MV-4-11 (cell line): ENCODE measurements around the gene DIDO1.
"Not testable (repeated sequence)": the region's sequence is repeated elsewhere in the genome, so short reads cannot be mapped to it uniquely, and the experiment has no call there.

ENCODE experiments used
- DNase-seq: peaks from one replicate; lab custom pipeline; 2025; lab: John Stamatoyannopoulos, UW

DIDO1 gene

GRCh38 chr20:62854121-62854520, 72.2 kb downstream of the DIDO1 start:
- no peak for DNase-seq

DNA sequence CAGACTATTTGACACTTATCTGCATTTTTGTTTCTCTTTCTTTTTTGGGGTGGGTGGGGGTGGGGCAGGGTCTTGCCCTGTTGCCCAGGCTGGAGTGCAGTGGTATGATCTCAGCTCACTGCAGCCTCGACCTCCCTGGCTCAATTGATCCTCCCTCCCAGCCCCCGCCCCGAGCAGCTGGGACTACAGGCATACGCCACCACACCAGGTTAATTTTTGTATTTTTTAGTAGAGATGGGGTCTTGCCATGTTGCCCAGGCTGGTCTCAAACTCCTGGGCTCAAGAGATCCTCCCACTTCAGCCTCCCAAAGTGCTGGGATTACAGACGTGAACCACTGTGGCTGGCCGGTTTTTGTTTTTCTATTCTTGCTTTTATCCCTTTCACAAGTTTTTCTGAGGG, 73.0 kb downstream of the DIDO1 start:
- not testable (repeated sequence) for DNase-seq

GRCh38 chr20:62852841-62853240, 73.5 kb downstream of the DIDO1 start:
- no peak for DNase-seq

DNA sequence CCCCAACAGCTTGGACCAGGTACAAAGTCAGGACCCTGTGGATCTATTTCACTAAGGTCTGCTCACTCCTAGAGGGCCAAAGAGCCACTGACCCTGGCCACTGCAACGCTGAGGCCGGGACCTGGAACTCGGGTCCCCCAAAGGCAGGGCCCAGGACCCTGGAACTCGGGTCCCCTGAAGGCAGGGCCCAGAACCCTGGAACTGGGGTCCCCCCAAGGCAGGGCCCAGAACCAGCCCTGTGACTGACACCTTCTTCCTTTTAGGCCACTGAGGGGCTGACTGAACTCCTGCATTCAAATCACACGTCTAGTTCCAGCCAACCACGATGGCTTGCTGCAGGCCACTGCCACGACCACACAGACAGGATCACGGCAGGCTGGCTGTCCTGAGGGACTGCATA, 74.1 kb downstream of the DIDO1 start:
- no peak for DNase-seq

DNA sequence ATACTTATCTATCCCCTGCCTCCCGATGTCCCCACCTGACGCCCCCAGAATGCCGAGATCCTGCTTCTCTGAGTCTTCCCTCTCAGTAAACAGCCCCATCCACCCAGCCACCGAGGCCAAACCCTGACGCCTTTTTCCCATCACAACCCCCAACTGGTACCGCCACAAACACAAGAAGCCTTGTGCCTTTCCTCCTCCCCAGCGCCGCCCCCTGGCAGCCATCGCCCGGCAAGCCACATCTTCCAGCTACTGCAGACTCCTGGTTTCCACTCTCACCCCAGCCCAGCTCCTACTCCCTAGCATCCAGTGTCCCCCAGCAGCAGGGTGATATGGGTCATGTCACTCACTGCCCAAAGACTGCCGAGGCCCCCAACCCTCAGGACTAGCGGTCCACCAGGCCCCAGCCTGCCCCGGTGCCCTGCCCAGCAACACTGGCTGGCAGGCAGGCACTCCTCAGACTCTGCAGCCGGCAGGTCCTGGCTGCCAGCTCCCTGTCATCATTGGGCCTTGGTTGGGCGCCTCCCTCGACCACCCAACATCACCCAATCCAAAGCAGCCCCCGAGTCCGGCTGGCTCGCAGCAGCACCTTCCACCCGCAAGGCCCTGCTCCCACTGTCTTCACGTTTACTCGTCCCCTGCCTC, 75.9 kb downstream of the DIDO1 start:
- no peak for DNase-seq

GRCh38 chr20:62849431-62849830, 76.9 kb downstream of the DIDO1 start:
- no peak for DNase-seq

DNA sequence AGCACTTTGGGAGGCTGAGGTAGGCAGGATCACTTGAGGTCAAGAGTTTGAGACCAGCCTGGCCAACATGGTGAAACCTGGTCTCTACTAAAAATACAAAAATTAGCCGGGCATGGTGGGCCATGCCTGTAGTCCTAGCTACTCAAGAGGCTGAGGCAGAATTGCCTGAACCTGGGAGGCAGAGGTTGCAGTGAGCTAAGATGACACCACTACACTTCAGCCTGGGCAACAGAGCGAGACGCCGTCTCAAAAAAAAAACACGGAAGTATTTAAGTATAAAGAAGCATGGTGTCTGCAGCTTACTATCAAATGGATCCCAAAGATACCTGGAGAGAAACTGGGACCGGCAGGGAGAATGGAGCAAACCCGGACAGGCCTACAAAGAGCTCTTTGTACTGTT, 77.4 kb downstream of the DIDO1 start:
- not testable (repeated sequence) for DNase-seq

- DNase-seq, result no peak
Measured at GRCh38 chr20:62846166-62846890, 80.0 kb downstream of the DIDO1 start.

DNA sequence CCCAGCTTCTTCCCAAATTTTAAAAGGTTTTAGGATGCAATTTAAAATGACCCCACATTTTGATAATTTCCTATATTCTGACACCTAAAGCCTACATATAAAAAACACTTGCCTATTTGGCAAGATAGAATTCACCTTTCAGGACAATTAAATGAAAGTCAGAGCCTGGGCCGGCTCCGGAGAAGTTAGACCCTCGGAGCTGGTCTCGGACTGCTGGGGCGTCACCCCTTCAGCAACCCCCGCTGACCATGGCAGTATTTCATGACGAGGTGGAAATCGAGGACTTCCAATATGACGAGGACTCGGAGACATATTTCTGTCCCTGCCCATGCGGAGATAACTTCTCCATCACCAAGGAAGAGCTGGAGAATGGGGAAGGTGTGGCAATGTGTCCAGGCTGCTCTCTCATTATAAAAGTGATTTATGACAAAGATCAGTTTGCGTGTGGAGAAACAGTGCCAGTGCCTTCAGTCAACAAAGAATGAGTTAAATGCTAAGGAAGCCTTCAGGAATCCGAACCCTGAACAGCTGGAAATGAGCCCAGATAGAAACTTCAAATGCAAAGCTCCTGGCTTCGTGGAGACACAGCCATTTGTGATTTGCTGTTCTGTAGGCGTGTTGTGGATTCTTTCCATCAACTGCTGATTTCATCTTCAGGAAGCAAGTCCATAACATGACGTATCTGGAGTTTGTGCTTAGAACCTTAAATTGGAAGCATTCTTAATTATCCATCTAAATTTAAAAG, 80.7 kb downstream of the DIDO1 start:
- DNase-seq, result no peak

DNA sequence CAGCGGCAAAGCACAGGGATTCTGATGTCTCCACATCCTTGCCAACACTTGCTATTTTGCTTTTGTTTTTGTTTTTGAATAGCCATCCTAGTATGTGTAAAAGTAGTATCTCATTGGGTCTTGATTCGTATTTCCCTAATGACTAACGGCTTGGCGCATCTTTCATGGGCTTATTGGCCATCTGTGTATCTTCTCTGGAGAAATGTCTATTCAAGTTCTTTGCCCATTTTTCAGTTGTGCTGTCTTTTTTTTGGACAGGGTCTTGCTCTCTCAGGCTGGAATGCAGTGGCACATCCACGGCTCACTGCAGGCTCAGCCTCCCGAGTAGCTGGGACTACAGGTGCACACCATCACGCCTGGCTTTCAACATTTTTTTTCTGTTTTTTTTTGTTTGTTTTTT, 82.1 kb downstream of the DIDO1 start:
- DNase-seq, result no peak

- DNase-seq, result no peak
Measured at GRCh38 chr20:62843656-62844055, 82.6 kb downstream of the DIDO1 start.

GRCh38 chr20:62841705-62842212, 84.5 kb downstream of the DIDO1 start:
- no peak for DNase-seq

DNA sequence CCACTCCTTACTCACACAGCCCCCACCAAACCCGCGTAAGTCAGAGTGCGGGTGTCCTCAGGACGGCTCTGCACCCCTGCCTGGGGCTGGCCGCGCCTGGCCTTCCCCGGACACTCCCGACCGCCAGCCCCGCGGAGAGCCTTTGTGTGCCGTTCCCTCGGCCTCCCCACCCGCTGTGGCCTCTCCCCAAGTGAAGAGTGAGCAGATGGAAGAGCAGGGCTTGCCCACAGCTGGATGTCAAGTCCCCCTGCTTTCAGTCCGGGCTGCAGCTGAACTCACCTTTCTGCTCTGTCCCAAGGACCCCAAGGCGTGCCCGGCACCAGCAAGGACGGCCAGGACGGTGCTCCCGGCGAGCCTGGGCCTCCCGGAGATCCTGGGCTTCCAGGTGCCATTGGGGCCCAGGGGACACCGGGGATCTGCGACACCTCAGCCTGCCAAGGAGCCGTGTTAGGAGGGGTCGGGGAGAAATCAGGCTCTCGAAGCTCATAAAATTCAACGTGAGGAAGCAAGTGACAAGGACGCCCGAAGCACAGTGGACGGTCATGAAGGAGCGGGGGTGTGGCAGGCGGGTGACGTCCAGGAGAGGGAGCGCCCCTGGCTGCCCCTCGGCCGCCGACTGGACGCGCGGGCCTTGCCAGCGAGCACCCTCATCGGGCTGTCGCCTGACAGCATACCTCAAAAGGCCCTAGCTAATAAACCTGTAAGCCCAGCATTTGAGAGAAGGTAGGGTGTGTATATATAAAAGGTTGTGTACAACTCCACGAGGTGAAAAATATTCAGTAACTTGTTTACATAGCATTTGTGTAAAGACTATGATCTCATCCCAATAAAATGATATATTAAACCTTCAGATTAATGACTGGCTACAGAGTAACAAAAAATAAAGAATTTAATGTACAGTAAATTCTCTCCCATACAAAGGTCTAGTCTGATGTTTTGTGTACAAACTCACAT, 85.8 kb downstream of the DIDO1 start:
- no peak for DNase-seq

DNA sequence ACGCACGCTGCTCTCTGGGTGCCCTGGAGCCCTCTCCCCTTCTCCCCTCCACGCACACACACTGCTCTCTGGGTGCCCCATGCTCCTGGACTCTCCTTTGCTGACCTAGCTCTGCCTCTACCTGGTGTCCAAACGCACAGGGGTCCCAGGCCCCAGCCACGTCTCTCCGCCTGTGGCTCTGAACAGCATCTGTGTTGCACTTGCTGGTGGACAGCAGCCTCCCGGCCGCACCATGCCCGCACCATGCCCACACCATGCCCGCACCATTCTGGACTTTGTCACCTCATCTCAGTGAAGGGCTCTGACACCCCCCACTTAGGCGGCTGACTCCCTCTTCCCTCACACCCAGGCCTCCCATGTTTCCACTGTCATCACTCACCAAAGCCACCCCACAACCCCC, 86.5 kb downstream of the DIDO1 start:
- no peak for DNase-seq

DNA sequence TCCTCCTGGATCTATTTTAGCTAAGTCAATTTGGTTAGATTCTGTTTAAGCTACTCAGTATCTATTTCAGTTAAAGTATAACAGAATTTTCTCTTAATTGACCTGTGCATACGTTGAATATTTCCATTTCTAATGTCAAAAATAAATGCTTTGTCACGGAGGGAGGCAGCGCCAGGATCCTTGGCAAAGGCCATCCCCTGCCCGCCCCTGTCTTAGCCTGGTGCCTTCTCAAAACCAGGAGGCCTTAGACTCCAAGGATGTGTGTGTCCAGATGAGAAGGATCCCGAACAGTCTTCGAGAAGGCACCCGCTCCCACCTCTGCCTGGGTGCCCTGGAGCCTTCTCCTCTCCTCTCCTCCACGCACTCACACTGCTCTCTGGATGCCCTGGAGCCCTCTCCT, 87.0 kb downstream of the DIDO1 start:
- no peak for DNase-seq

DNA sequence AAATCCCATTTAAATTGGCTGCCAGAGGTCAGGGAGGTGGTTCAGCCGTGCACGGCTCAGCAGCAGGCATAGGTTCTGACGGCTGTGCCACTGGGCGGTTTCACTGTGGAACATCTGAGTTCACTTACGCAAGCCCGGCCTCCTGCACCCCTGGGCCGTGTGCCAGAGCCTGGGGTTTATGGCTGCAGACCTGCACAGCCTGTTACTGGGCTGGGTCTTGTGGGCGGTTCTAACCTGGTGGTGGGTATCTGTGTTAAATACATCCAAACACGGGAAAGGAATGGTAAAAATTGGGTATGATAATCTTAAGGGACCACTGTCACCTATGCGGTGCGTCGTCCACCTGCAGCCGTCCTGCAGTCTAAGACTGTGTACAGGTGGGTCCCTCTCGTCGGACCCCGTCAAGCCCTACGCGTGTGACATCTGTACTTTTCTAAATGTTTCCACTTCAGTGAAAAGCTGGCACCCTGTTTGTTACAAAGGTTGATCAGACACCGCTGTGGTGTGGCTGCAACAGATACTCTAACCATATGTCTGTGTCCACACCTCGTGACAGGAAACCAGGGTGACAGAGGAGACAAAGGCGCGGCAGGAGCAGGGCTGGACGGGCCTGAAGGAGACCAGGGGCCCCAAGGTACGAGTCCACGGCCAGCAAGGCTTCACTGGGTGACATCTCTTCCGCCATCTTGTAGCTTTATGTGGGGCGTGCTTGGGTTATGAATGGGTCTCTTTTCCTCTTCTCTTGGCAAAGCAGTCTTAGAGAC, 88.0 kb downstream of the DIDO1 start:
- DNase-seq, result peak; percentile 88

GRCh38 chr20:62837790-62838127, 88.5 kb downstream of the DIDO1 start:
- DNase-seq, result peak; percentile 84

- no peak for DNase-seq
Measured at GRCh38 chr20:62836967-62837490, 89.3 kb downstream of the DIDO1 start.

DNA sequence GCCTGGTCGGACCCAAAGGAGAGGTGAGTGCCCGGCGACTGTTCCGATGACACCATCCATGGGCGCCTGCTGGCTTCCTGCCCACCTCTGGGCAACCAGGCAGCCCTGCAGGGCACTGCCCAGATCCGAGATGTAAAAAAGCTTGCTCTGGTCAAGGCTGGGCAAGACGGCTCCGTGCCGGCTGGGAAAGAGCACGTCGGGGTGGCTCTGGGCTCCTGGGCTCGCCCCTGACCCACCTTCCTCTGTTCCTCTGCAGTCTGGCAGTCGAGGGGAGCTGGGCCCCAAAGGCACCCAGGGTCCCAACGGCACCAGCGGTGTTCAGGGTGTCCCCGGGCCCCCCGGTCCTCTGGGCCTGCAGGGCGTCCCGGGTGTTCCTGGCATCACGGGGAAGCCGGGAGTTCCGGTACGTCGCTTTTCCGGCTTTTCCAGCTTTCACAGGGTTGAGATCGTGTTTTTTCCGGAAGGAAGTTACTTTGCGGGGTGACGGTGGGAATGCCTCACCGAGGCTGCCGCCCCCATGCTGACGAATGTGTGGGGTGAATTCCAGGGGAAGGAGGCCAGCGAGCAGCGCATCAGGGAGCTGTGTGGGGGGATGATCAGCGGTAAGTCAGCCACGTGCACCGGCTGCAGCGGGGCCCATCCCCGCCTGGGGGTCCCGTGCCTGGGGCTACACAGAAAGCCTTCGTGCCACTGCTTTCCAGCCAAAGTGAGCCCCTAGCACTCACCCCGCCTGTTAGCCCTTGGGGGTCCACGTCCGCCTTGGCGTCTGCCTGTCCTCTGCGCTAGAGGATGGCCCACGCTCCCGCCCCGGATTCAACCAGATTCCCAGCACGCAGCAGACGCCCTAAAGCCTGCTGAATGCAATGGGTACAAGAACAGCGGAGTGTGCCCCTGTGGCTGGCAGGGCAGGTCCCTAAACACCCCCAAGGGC, 90.1 kb downstream of the DIDO1 start:
- DNase-seq, result no peak
